Aorta (tissue), 5 donors: ENCODE data around the gene ADIRF. TPM values are rescaled to one million over a fixed set of nuclear protein-coding genes. Genes with fewer than 3 reads are reported as not detected.
"Not testable (repeated sequence)": the region's sequence is repeated elsewhere in the genome, so short reads cannot be mapped to it uniquely, and the experiment has no call there.

Experiments
- ATAC-seq: fragments of 200-7000 bp; cut with Tn5 transposase; one replicate; pipeline ENCODE4 v1.9.1; 2022; ENCODE audit warnings: moderate library complexity; ENCODE audit not compliant: low FRiP score
- DNase-seq, 2 donors: peaks; one replicate each; pipeline ENCODE4 v3.0.0-alpha.2; 2020
- H3K27ac ChIP-seq, 2 donors: one replicate each; pipeline ENCODE4 v1.5.1; 2013; ENCODE audit warnings: low read length in 2 of 2, mild to moderate bottlenecking in 2 of 2, moderate library complexity in 2 of 2, control low read depth in 1 of 2, inconsistent platforms in 1 of 2, low read depth in 1 of 2
- H3K27me3 ChIP-seq, 2 donors: one replicate each; pipeline ENCODE4 v1.6.1; 2013; ENCODE audit warnings: control low read depth in 1 of 2, low read length in 1 of 2, mild to moderate bottlenecking in 1 of 2, moderate library complexity in 1 of 2; ENCODE audit not compliant: insufficient read depth in 2 of 2, control insufficient read depth in 1 of 2
- H3K36me3 ChIP-seq, 2 donors: one replicate each; pipeline ENCODE4 v1.6.1; 2013; ENCODE audit warnings: control low read depth in 1 of 2, low read length in 1 of 2, mild to moderate bottlenecking in 1 of 2; ENCODE audit not compliant: insufficient read depth in 2 of 2, control insufficient read depth in 1 of 2
- H3K4me1 ChIP-seq, 2 donors: one replicate each; pipeline ENCODE4 v1.6.1; 2013; ENCODE audit warnings: low read length in 2 of 2, control low read depth in 1 of 2, mild to moderate bottlenecking in 1 of 2, moderate library complexity in 1 of 2; ENCODE audit not compliant: insufficient read depth in 2 of 2, control insufficient read depth in 1 of 2
- H3K4me3 ChIP-seq, 2 donors: one replicate each; pipeline ENCODE4 v1.5.1; 2013; ENCODE audit warnings: low read length in 2 of 2, control low read depth in 1 of 2, mild to moderate bottlenecking in 1 of 2
- H3K9me3 ChIP-seq: one replicate; pipeline ENCODE4 v1.6.1; 2013; ENCODE audit warnings: mild to moderate bottlenecking, low read length; ENCODE audit not compliant: control insufficient read depth
- WGBS, 2 donors: extraction: QIAGEN DNeasy Blood & Tissue Kit; methylation state at CpG; one replicate each; pipeline ENCODE4 v1.1.7; 2013; 5-methylcytosine and 5-hydroxymethylcytosine counted together
- intact Hi-C, 2 donors: fragments of 100-400 bp; cut with DNase I; formaldehyde crosslinking; loops; one replicate each; pipeline versions ENCODE4 v1.14.2 to v1.15.0; 2022
- polyA plus RNA-seq, 2 donors: library from polyadenylated mRNA; stranded (reverse); fragments of 200-250 nt; gene quantifications; one replicate each; pipeline ENCODE4 v1.2.3, GENCODE V29; 2013
- total RNA-seq, 2 donors: library from RNA; stranded (reverse); fragmentation: NEBNext Ultra II Directional; extraction: Animal tissue kit (Norgen Biotek cat#: 25700); gene quantifications; one replicate each; pipeline ENCODE4 v1.2.1, GENCODE V29; 2021
- donor health status: healthy with polysubstance abuse.
- donor health status: Bipolar disorder and iron deficiency.
- donor health status: DM: no; HTN: no; CAD: no.
- donor health status: DM: no; HTN: no; CAD: no.
- donor health status: DM: yes; HTN: yes; CAD: no.

Gene ADIRF
- total and polyA plus RNA-seq, 4 donors: 520 to 1,837 (median 701) TPM

- Histone ChIP-seq H3K4me1 (no peaks in the 10 kb centered on the region), H3K27me3 (no peaks in the 10 kb centered on the region), H3K4me3 (no peak overlapping the region), H3K27ac (peak overlapping the region in 1 of 2 donors; percentile 8), H3K9me3 (no peaks in the 10 kb centered on the region), H3K36me3 (no peaks in the 10 kb centered on the region)
- DNase-seq: no peak
- intact Hi-C loops: loop anchor here in 1 of 2 donors (2.0 kb wide), 1 partner anchor 23 kb away; no protein-coding TSS in a partner anchor
- 67 to 70% methylated on average over 6 of the region's 6 CpGs for WGBS, 2 donors
- ATAC-seq: no peak
Observed at GRCh38 chr10:86937502-86938154, 30.7 kb upstream of the ADIRF start.

DNA sequence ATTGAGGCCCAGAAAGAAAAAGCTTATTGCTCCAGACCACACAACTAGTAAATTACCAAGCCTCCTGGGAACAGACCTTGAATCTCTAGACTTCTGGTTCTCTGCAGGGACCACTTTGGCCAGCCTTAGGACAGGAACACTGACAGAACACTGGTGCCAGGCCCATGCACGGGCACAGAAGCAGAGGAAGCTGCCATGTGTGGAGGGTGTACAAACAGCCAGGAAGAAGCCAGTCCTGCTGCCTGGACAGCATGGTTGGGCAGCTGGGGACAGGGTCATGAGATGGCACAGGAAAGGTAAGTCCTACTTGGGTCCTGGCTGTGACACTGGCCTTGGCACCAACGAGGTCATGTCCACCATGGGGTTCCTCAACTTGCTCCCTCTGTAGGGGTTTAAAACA lies 30.0 kb upstream of the ADIRF start:
- no peaks in the 10 kb centered on the region for H3K4me1 ChIP-seq
- H3K36me3 ChIP-seq: no peaks in the 10 kb centered on the region
- WGBS, 2 donors: 62 to 66% methylated on average over 2 of the region's 2 CpGs
- DNase-seq (no peak), ATAC-seq (no peak)
- H3K4me3 ChIP-seq: no peak overlapping the region
- H3K27ac ChIP-seq: no peak overlapping the region
- H3K9me3 ChIP-seq: no peaks in the 10 kb centered on the region
- intact Hi-C loops: loop anchor here in 1 of 2 donors (2.0 kb wide), 1 partner anchor 23 kb away; no protein-coding TSS in a partner anchor
- no peaks in the 10 kb centered on the region for H3K27me3 ChIP-seq

DNA sequence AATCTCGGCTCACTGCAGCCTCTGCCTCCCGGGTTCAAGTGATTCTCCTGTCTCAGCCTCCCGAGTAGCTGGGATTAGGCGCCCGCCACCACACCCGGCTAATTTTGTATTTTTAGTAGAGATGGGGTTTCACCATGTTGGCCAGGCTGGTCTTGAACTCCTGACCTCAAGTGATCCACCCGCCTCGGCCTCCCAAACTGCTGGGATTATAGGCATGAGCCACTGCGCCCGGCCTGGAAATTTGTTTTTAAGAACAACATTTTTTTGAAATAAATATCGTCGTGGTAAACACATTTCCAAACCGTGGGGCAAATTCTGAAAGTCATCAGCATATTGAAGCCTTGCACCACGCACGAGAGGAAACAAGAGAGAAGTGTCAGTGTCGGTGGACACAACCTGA lies 28.2 kb upstream of the ADIRF start:
- H3K4me3 ChIP-seq, H3K27ac ChIP-seq, ATAC-seq, H3K36me3 ChIP-seq, H3K27me3 ChIP-seq, H3K4me1 ChIP-seq, H3K9me3 ChIP-seq, DNase-seq: not testable (repeated sequence)
- intact Hi-C loops: loop anchor here in 1 of 2 donors (2.0 kb wide), 1 partner anchor 27 kb away; no protein-coding TSS in a partner anchor
- WGBS, 2 donors: 89 to 92% methylated on average over 16 of the region's 16 CpGs

DNA sequence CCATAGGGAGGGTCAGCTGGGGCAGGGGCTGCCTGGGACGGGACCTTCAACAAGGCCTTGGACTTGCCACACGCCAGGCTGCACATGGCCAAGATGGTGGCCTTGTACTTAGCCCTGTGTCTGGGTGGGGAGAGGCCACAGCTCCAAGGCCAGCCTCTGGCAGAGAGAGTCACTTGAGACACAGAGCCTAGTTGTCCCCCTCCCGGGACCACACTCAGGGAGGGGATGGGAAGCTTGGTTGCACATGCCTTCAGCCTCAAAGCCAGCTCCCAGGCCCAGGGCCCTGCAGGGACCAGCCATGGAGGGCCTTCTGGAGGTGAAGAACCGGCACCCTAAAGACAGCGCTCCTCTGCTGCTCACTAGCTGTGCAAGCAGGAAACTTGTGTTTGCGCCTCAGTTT lies 27.6 kb upstream of the ADIRF start:
- ATAC-seq: no peak
- H3K36me3 ChIP-seq: no peaks in the 10 kb centered on the region

GRCh38 chr10:86941426-86941825 lies 26.9 kb upstream of the ADIRF start:
- 73 to 76% methylated on average over 2 of the region's 2 CpGs for WGBS, 2 donors

More for the DNA sequence above, 27.6 kb upstream of the ADIRF start:
- 86 to 88% methylated on average over 6 of the region's 6 CpGs for WGBS, 2 donors
- DNase-seq: no peak
- Histone ChIP-seq H3K27me3 (no peaks in the 10 kb centered on the region), H3K4me1 (peaks cover 0 to 2% of the 10 kb centered on the region in 2 donors), H3K4me3 (no peak overlapping the region), H3K9me3 (no peaks in the 10 kb centered on the region), H3K27ac (no peak overlapping the region)
- intact Hi-C loops: loop anchor here in 1 of 2 donors (2.0 kb wide), 1 partner anchor 26 kb away; no protein-coding TSS in a partner anchor

DNA sequence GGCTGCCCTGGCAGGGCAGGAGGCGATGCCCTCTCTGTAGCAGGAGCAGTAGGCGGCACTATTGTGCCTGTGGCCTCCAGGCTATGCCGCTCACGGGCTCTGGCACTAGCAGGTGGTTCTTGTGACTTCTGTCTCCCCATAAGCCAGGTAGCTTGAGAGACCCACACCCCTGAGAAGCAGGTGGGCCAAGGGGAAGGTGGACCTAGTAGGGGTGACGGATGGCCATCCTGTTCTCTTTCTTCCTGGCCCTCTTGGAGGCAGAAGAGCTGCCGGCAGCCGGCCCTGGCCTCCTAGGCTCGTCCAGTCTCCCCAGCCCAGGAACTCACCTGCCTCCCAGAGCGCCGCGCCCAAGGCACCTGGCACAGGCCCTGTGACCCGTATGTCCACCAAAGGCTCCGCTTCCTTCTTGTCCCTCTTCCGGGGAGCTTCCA lies 26.3 kb upstream of the ADIRF start:
- intact Hi-C loops: loop anchor here in 1 of 2 donors (2.0 kb wide), 1 partner anchor 25 kb away; no protein-coding TSS in a partner anchor
- H3K27me3 ChIP-seq: no peaks in the 10 kb centered on the region
- H3K9me3 ChIP-seq: no peaks in the 10 kb centered on the region
- H3K4me1 ChIP-seq: peaks cover 0 to 2% of the 10 kb centered on the region in 2 donors
- DNase-seq (no peak), ATAC-seq (no peak)
- H3K4me3 ChIP-seq: no peak overlapping the region
- 90 to 93% methylated on average over 12 to 14 of the region's 14 CpGs for WGBS, 2 donors
- no peaks in the 10 kb centered on the region for H3K36me3 ChIP-seq
- no peak overlapping the region for H3K27ac ChIP-seq

More at GRCh38 chr10:86941426-86941825, 26.9 kb upstream of the ADIRF start:
- DNase-seq (no peak), ATAC-seq (no peak)
- H3K27ac ChIP-seq: no peak overlapping the region
- H3K27me3 ChIP-seq: no peaks in the 10 kb centered on the region
- intact Hi-C loops: loop anchor here in 1 of 2 donors (2.0 kb wide), 1 partner anchor 25 kb away; no protein-coding TSS in a partner anchor
- H3K4me1 ChIP-seq: peaks cover 0 to 2% of the 10 kb centered on the region in 2 donors
- H3K36me3 ChIP-seq: no peaks in the 10 kb centered on the region
- H3K4me3 ChIP-seq: no peak overlapping the region
- no peaks in the 10 kb centered on the region for H3K9me3 ChIP-seq

DNA sequence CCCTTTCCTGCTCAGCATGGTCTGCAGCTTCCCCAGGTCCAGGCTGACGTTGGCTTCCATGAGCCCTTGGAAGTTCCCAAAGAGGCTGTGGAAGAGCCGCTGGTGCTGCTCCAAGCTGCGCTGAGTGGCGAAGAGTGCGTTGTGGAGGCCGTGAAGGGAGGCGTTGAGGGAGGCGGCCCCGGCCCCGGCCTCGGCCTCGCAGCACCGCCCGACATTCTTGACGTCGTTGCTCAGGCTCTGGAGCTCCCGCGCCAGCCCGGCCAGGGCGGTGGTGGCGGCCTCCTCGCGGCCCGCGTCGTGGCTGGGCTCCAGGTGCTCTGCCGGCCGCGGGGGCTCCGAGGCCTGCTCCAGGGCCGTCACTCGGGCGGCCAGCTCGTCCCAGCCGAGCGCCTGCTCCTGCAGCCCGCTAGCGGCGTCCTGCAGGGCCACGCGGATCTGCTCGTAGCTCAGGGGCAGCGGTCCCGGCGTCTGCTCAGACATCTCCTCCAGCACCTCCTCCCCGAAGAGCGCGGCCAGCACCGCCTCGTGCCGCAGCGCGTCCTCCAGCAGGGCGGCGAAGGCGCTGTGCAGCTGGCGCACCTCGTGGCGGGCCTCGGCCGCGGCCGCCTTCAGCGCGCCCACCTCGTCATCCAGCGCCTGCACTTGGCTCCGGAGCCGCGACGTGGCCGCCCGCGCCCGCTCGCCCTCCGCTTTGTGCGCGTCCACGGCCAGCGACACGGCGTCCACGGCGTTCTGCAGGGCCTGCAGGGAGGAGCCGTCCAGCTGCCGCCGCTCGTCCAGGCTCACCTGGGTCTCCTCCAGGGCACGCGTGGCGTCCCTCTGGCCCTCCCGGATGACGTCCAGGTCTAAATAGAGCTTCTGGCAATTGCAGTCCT lies 25.6 kb upstream of the ADIRF start:
- ATAC-seq: no peak

DNA sequence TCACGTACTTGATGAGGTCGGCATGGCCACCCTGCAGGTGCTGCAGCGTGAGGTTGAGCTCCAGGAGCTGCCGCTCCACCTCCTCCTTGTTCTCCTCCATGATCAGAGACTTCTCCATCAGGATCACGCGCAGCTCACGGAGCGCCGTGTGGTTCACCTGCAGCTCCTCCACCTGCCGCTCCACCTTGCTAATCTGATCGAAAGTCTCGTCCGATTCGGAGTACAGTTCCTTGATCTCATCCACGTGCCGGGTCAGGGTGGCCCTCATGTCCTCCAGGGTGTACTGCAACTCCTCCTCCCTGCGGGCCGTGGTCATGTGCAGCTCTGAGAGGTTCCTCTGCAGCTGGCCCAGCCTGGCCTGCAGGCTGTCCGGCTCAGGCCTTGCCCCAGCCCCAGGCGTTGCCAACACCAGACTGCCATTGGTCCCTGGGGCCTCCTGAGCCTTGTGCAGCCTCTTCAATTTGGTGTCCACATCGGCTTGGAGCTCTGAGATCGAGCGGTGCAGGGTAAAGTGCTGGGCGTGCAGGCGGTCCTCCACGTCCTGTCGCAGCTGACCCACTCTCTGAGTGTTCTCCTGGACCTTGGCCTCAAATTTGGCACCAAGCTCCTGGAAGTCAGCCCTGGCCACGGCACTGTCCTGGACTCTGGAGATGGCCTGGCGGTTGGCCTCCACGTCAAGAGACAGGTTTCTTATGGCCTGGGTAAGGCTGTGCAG lies 24.8 kb upstream of the ADIRF start:
- ATAC-seq (no peak), DNase-seq (no peak)
- Histone ChIP-seq H3K27ac (no peak overlapping the region), H3K4me1 (peaks cover 0 to 2% of the 10 kb centered on the region in 2 donors), H3K27me3 (no peaks in the 10 kb centered on the region), H3K4me3 (no peak overlapping the region), H3K9me3 (no peaks in the 10 kb centered on the region), H3K36me3 (no peaks in the 10 kb centered on the region)
- intact Hi-C loops: no loop called here
- WGBS, 2 donors: 92 to 93% methylated on average over 30 of the region's 30 CpGs

More for the DNA sequence above, 25.6 kb upstream of the ADIRF start:
- peaks cover 0 to 2% of the 10 kb centered on the region in 2 donors for H3K4me1 ChIP-seq
- intact Hi-C loops: no loop called here
- H3K4me3 ChIP-seq: no peak overlapping the region
- H3K9me3 ChIP-seq: no peaks in the 10 kb centered on the region
- WGBS, 2 donors: 53 to 58% methylated on average over 93 to 94 of the region's 94 CpGs
- no peak overlapping the region for H3K27ac ChIP-seq
- no peak for DNase-seq
- no peaks in the 10 kb centered on the region for H3K27me3 ChIP-seq
- H3K36me3 ChIP-seq: no peaks in the 10 kb centered on the region
